Stimulated activated naive CD8-positive, alpha-beta T cell treated with anti-CD3 and anti-CD28 coated beads, Interleukin-15, amount 100 ng/mL, for 72 hours (primary cell): ENCODE results near the gene SPARC.
"Not testable (repeated sequence)": the region's sequence is repeated elsewhere in the genome, so short reads cannot be mapped to it uniquely, and the experiment has no call there.

ENCODE experiments used
- ATAC-seq: fragments of 150-1000 bp; cut with Tn5 transposase; 2 replicates; pipeline ENCODE4 v1.10.0; 2021; ENCODE audit warnings: mild to moderate bottlenecking, moderate library complexity
- DNase-seq, 2 donors: peaks; one replicate each; pipeline ENCODE4 v3.0.0; 2021 to 2022
- H3K27ac Mint-ChIP-seq, 2 donors: one replicate each; pipeline ENCODE4 v1.8.0; 2022; ENCODE audit warnings: mild to moderate bottlenecking in 2 of 2, mixed read lengths in 2 of 2, moderate library complexity in 2 of 2
- H3K27me3 Mint-ChIP-seq: one replicate; pipeline ENCODE4 v1.8.0; 2022; ENCODE audit warnings: mixed read lengths
- H3K4me1 Mint-ChIP-seq: one replicate; pipeline ENCODE4 v1.8.0; 2022; ENCODE audit warnings: mild to moderate bottlenecking, mixed read lengths
- H3K4me3 Mint-ChIP-seq, 2 donors: one replicate each; pipeline ENCODE4 v1.8.0; 2022; ENCODE audit warnings: mild to moderate bottlenecking in 2 of 2, mixed read lengths in 2 of 2, moderate library complexity in 1 of 2
- H3K9me3 Mint-ChIP-seq, 2 donors: one replicate each; pipeline ENCODE4 v1.8.0; 2022; ENCODE audit warnings: mixed read lengths in 2 of 2

Gene SPARC

GRCh38 chr5:151709109-151709735 is 22.5 kb upstream of the SPARC start:
- no peak for ATAC-seq
- Mint-ChIP-seq H3K9me3 (no peaks in the 10 kb centered on the region), H3K4me3 (no peak overlapping the region), H3K4me1 (no peaks in the 10 kb centered on the region), H3K27ac (no peak overlapping the region), H3K27me3 (peaks cover 20% of the 10 kb centered on the region)
- DNase-seq = no peak

- DNase-seq (no peak), ATAC-seq (no peak)
- H3K27ac Mint-ChIP-seq = no peak overlapping the region
- no peaks in the 10 kb centered on the region for H3K4me1 Mint-ChIP-seq
- H3K9me3 Mint-ChIP-seq = no peaks in the 10 kb centered on the region
- H3K4me3 Mint-ChIP-seq = no peak overlapping the region
- peaks cover 18% of the 10 kb centered on the region for H3K27me3 Mint-ChIP-seq
Observed at GRCh38 chr5:151708126-151708525, 21.4 kb upstream of the SPARC start.

GRCh38 chr5:151707567-151707966 is 20.9 kb upstream of the SPARC start:
- H3K4me3 Mint-ChIP-seq = no peak overlapping the region

GRCh38 chr5:151706906-151707305 is 20.2 kb upstream of the SPARC start:
- DNase-seq = no peak
- ATAC-seq = no peak
- Mint-ChIP-seq H3K9me3 (no peaks in the 10 kb centered on the region), H3K27me3 (peaks cover 6% of the 10 kb centered on the region), H3K4me3 (no peak overlapping the region), H3K4me1 (no peaks in the 10 kb centered on the region), H3K27ac (peak overlapping the region in 1 of 2 donors; percentile 71)

More at GRCh38 chr5:151707567-151707966, 20.9 kb upstream of the SPARC start:
- H3K27ac Mint-ChIP-seq = no peak overlapping the region
- no peaks in the 10 kb centered on the region for H3K9me3 Mint-ChIP-seq
- ATAC-seq (no peak), DNase-seq (no peak)
- peaks cover 12% of the 10 kb centered on the region for H3K27me3 Mint-ChIP-seq
- H3K4me1 Mint-ChIP-seq = no peaks in the 10 kb centered on the region

- Mint-ChIP-seq H3K4me3 (no peak overlapping the region), H3K9me3 (no peaks in the 10 kb centered on the region), H3K27ac (no peak overlapping the region), H3K4me1 (no peaks in the 10 kb centered on the region), H3K27me3 (no peaks in the 10 kb centered on the region)
- no peak for DNase-seq
- ATAC-seq = no peak
Observed at GRCh38 chr5:151703780-151704179, 17.1 kb upstream of the SPARC start.

- DNase-seq = no peak
- no peak overlapping the region for H3K27ac Mint-ChIP-seq
- no peak overlapping the region for H3K4me3 Mint-ChIP-seq
- H3K4me1 Mint-ChIP-seq = no peaks in the 10 kb centered on the region
- H3K27me3 Mint-ChIP-seq = no peaks in the 10 kb centered on the region
- ATAC-seq = no peak
- H3K9me3 Mint-ChIP-seq = no peaks in the 10 kb centered on the region
Observed at GRCh38 chr5:151703227-151703626, 16.5 kb upstream of the SPARC start.

- no peaks in the 10 kb centered on the region for H3K9me3 Mint-ChIP-seq
- no peak for ATAC-seq
- H3K27ac Mint-ChIP-seq = peak overlapping the region in 1 of 2 donors; percentile 35
- DNase-seq = no peak
- peaks cover 5% of the 10 kb centered on the region for H3K4me1 Mint-ChIP-seq
- H3K27me3 Mint-ChIP-seq = no peaks in the 10 kb centered on the region
- H3K4me3 Mint-ChIP-seq = no peak overlapping the region
Observed at GRCh38 chr5:151700820-151701219, 14.1 kb upstream of the SPARC start.

- Mint-ChIP-seq H3K4me3 (no peak overlapping the region), H3K4me1 (peaks cover 5% of the 10 kb centered on the region), H3K9me3 (no peaks in the 10 kb centered on the region), H3K27ac (no peak overlapping the region), H3K27me3 (no peaks in the 10 kb centered on the region)
- DNase-seq (no peak), ATAC-seq (no peak)
Observed at GRCh38 chr5:151700296-151700695, 13.6 kb upstream of the SPARC start.

GRCh38 chr5:151699071-151699901 is 12.6 kb upstream of the SPARC start:
- ATAC-seq (no peak), DNase-seq (no peak)
- Mint-ChIP-seq H3K4me1 (peaks cover 5% of the 10 kb centered on the region), H3K9me3 (no peaks in the 10 kb centered on the region), H3K27me3 (no peaks in the 10 kb centered on the region), H3K27ac (peak overlapping the region in 1 of 2 donors; percentile 55), H3K4me3 (no peak overlapping the region)

GRCh38 chr5:151698081-151698480 is 11.4 kb upstream of the SPARC start:
- not testable (repeated sequence) for H3K4me1 Mint-ChIP-seq, H3K27me3 Mint-ChIP-seq, H3K4me3 Mint-ChIP-seq, H3K9me3 Mint-ChIP-seq, ATAC-seq, DNase-seq, H3K27ac Mint-ChIP-seq

GRCh38 chr5:151697452-151697851 is 10.7 kb upstream of the SPARC start:
- Mint-ChIP-seq H3K27ac (no peak overlapping the region), H3K27me3 (no peaks in the 10 kb centered on the region), H3K4me1 (peaks cover 5% of the 10 kb centered on the region), H3K9me3 (no peaks in the 10 kb centered on the region), H3K4me3 (no peak overlapping the region)
- ATAC-seq = no peak
- no peak for DNase-seq

- Mint-ChIP-seq H3K9me3 (no peaks in the 10 kb centered on the region), H3K27me3 (no peaks in the 10 kb centered on the region), H3K27ac (no peak overlapping the region), H3K4me1 (peaks cover 5% of the 10 kb centered on the region), H3K4me3 (no peak overlapping the region)
- DNase-seq (no peak), ATAC-seq (no peak)
Observed at GRCh38 chr5:151696470-151697061, 9.9 kb upstream of the SPARC start.

- Mint-ChIP-seq H3K27ac (no peak overlapping the region), H3K4me1 (peaks cover 5% of the 10 kb centered on the region), H3K9me3 (no peaks in the 10 kb centered on the region), H3K4me3 (no peak overlapping the region), H3K27me3 (no peaks in the 10 kb centered on the region)
- DNase-seq (no peak), ATAC-seq (no peak)
Observed at GRCh38 chr5:151695464-151695863, 8.7 kb upstream of the SPARC start.

GRCh38 chr5:151694035-151694485 is 7.3 kb upstream of the SPARC start:
- ATAC-seq = no peak
- Mint-ChIP-seq H3K4me1 (peaks cover 5% of the 10 kb centered on the region), H3K27me3 (peaks cover 3% of the 10 kb centered on the region), H3K4me3 (no peak overlapping the region), H3K9me3 (no peaks in the 10 kb centered on the region), H3K27ac (no peak overlapping the region)
- no peak for DNase-seq

GRCh38 chr5:151692312-151692711 is 5.6 kb upstream of the SPARC start:
- H3K27me3 Mint-ChIP-seq = peaks cover 16% of the 10 kb centered on the region
- H3K9me3 Mint-ChIP-seq = no peaks in the 10 kb centered on the region
- peaks cover 5% of the 10 kb centered on the region for H3K4me1 Mint-ChIP-seq

GRCh38 chr5:151691706-151692105 is 5.0 kb upstream of the SPARC start:
- no peak overlapping the region for H3K4me3 Mint-ChIP-seq
- no peak for ATAC-seq

More at GRCh38 chr5:151692312-151692711, 5.6 kb upstream of the SPARC start:
- H3K27ac Mint-ChIP-seq = peak overlapping the region in 1 of 2 donors; percentile 68
- ATAC-seq (no peak), DNase-seq (no peak)
- no peak overlapping the region for H3K4me3 Mint-ChIP-seq

More at GRCh38 chr5:151691706-151692105, 5.0 kb upstream of the SPARC start:
- Mint-ChIP-seq H3K27me3 (peaks cover 22% of the 10 kb centered on the region), H3K4me1 (peaks cover 10% of the 10 kb centered on the region), H3K9me3 (no peaks in the 10 kb centered on the region), H3K27ac (no peak overlapping the region)
- no peak for DNase-seq
